Ovary (tissue), 3 donors: ENCODE results near the gene KRTAP9-7.
"Not testable (repeated sequence)": the region's sequence is repeated elsewhere in the genome, so short reads cannot be mapped to it uniquely, and the experiment has no call there.

Source experiments
- EP300 ChIP-seq: sonication (generic); formaldehyde crosslinking; IDR thresholded peaks from one replicate; pipeline ENCODE4 v1.6.1; 2017; ENCODE audit warnings: antibody characterized with exemption
- POLR2A ChIP-seq: fragments of 450-650 bp; IDR thresholded peaks from one replicate; pipeline ENCODE4 v1.6.1; 2017; ENCODE audit warnings: antibody characterized with exemption, mild to moderate bottlenecking, moderate library complexity
- TF ChIP-seq, protein P1 (sequence below), 3 donors: fragments of 450-650 bp in 2 of 3; fragments of 200-600 bp in 1 of 3; IDR thresholded peaks; one replicate each; pipeline versions ENCODE4 v1.5.1 to v1.8.0; 2016 to 2022; ENCODE audit warnings: antibody characterized with exemption in 3 of 3, mild to moderate bottlenecking in 1 of 3
- donor health status: DM: no; HTN: no; CAD: no.

- TF ChIP-seq POLR2A, EP300: not testable (repeated sequence)
- TF ChIP-seq, protein P1, sequence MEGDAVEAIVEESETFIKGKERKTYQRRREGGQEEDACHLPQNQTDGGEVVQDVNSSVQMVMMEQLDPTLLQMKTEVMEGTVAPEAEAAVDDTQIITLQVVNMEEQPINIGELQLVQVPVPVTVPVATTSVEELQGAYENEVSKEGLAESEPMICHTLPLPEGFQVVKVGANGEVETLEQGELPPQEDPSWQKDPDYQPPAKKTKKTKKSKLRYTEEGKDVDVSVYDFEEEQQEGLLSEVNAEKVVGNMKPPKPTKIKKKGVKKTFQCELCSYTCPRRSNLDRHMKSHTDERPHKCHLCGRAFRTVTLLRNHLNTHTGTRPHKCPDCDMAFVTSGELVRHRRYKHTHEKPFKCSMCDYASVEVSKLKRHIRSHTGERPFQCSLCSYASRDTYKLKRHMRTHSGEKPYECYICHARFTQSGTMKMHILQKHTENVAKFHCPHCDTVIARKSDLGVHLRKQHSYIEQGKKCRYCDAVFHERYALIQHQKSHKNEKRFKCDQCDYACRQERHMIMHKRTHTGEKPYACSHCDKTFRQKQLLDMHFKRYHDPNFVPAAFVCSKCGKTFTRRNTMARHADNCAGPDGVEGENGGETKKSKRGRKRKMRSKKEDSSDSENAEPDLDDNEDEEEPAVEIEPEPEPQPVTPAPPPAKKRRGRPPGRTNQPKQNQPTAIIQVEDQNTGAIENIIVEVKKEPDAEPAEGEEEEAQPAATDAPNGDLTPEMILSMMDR (IDR thresholded peaks at IDR 0.05) = not testable (repeated sequence)
These were observed 48.9 kb upstream of the KRTAP9-7 start, which contains the start of gene KRTAP9-2 for GRCh38 chr17:41226598-41227095.
